ENCODE measurements around the gene NXPH4.

Gene NXPH4

DNA sequence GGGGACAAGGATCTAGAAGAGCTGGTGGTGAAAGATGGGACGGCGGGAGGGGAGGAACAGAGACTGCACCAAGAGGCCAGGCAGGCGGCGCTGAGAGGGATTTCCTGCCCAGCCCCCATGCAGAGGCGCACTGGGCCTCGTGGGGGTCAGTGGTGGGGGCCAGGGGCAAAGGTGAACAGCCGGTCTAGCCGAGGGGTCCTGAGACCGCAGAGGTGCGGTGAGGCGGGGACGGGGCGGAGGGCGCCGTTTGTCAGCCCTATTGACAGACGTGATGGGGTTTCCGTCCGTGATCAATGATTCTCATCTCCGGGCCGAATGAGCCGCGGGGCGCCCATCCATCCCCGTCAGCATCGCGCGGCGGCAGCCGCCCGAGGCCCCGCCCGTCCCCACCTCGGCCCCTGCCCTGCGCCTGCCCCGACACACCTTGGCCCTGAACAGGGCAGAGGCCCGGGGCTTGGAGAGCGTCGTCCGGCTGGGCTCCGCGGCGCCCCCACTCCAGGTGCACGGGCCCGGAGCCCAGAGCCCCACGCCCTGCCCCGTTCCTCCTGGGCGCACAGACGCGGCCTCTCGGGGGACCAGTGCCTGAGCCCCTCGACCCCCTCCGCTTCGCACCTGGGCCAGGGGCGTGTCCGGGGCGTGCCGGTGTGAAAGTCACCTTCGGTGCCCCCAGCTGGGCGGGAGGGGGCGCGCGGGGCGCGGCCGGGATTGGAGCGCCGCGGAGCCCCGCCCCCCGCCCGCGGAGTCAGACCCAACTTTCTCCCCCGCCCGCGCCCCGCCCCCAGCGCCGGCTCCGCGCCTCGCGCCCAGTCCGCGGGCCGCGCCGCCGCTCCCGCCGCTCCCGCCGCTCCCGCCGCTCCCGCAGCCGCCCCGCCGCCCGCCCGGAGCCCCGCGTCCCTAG is at the start of gene NXPH4:
TSS of gene NXPH4 (plus strand) at position 781 of the 898 bp plus-strand sequence. CDS start 176 bp downstream, outside the sequence.
- peak within 1 kb of the TSS; percentile 9; the same call in 1 of the 2 replicates for H3K27ac ChIP-seq
- DNase-seq (ENCODE audit: low spot score), result no peak
- CTCF ChIA-PET, result interaction anchor here (0.6 to 7.0 kb wide), 7 partner anchors 8 to 92 kb away, joined by 3 to 147 read pairs (median 3); partner anchors contain the start of gene SHMT2
- TF ChIP-seq, protein P1, sequence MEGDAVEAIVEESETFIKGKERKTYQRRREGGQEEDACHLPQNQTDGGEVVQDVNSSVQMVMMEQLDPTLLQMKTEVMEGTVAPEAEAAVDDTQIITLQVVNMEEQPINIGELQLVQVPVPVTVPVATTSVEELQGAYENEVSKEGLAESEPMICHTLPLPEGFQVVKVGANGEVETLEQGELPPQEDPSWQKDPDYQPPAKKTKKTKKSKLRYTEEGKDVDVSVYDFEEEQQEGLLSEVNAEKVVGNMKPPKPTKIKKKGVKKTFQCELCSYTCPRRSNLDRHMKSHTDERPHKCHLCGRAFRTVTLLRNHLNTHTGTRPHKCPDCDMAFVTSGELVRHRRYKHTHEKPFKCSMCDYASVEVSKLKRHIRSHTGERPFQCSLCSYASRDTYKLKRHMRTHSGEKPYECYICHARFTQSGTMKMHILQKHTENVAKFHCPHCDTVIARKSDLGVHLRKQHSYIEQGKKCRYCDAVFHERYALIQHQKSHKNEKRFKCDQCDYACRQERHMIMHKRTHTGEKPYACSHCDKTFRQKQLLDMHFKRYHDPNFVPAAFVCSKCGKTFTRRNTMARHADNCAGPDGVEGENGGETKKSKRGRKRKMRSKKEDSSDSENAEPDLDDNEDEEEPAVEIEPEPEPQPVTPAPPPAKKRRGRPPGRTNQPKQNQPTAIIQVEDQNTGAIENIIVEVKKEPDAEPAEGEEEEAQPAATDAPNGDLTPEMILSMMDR (conservative IDR thresholded peaks at IDR 0.05; ENCODE audit: low read depth), result no peak
- POLR2A ChIA-PET (ENCODE audit: low non-redundant PET), result no interaction called here

DNA sequence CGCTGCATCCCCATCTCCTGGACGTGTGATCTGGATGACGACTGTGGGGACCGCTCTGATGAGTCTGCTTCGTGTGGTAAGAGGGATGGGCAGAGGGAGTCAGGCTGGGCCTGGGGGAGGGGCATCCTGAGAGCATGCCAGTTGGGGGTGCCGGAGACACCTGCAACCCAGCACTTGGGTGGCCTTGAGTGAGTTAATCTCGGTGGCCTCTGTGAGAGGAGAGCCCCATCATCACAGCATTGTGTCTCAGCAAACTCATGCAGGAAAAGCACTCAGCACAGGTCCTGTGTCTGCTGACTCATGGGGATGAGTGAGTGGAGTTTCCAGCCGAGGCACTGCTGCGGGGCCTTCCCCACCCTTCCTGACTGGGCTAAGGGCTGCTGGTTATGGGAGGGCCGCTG is 49.6 kb upstream of the NXPH4 start:
- peak overlapping the region; percentile 90 for H3K27ac ChIP-seq
- TF ChIP-seq, protein P1 (conservative IDR thresholded peaks at IDR 0.05; ENCODE audit: low read depth), result no peak
- CTCF ChIA-PET, result interaction anchor here (1.5 to 1.8 kb wide), 2 partner anchors 9 to 43 kb away, joined by 7 read pairs; no protein-coding TSS in a partner anchor
- peak; percentile 94 for DNase-seq (ENCODE audit: low spot score)
- POLR2A ChIA-PET (ENCODE audit: low non-redundant PET), result no interaction called here

DNA sequence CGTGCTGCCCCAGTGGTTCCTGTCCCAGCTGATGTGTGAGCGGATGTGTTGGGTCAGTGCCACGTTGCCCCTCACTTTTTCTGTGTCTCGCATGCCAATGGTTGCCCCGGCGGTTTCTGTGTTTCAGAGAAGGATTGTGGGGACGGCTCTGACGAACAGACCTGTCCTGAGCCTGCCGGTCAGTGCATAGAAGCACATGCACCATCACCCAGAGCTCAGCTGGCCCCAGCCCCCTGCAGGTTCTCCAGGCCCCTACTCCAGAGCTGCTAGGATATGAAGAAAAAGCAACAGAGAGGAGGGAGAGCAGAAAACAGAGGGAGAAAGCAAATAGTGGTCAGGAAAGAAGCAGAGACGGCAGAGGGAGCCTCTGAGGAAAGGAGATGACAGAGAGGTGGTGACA is 48.5 kb upstream of the NXPH4 start:
- peak overlapping the region; percentile 90 for H3K27ac ChIP-seq
- no peak for DNase-seq (ENCODE audit: low spot score)
- ChIA-PET POLR2A (ENCODE audit: low non-redundant PET) (interaction anchor here (0.5 to 0.7 kb wide), 2 partner anchors 26 to 40 kb away, joined by 3 to 4 read pairs; no protein-coding TSS in a partner anchor), CTCF (interaction anchor here (1.3 to 1.8 kb wide), 3 partner anchors 15 to 44 kb away, joined by 3 to 11 read pairs (median 7); no protein-coding TSS in a partner anchor)
- TF ChIP-seq, protein P1 (conservative IDR thresholded peaks at IDR 0.05; ENCODE audit: low read depth), result no peak

DNA sequence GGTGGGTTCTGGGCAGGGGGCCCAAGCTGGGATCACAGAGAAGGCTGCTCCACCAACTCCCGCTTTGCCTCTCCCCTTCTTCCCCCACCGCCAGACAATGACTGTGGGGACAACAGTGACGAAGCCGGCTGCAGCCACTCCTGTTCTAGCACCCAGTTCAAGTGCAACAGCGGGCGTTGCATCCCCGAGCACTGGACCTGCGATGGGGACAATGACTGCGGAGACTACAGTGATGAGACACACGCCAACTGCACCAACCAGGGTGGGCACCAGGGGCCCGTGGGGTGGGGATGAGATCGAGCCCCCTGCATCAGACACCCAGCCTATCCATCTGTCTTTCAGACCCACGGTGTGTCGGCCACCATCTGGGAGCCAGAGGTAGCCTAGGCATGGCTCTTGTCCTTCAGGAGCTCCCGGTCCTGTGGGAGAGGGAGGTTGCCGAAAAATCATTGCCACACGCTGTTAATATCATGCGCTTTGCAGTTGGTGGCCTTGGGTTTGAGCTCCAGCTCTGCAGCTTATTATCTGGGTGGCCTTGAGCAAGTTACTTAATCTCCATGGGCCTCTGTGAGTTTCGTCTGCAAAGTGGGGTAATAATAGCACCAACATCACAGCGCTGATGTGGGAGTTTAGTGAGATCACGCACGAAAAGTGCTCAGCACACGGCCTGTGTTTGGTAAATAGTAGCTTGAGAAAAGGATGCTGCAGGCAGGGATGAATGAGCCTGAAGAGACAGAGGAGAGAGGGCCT is 47.4 kb upstream of the NXPH4 start:
- TF ChIP-seq, protein P1 (conservative IDR thresholded peaks at IDR 0.05; ENCODE audit: low read depth), result no peak
- POLR2A ChIA-PET (ENCODE audit: low non-redundant PET), result no interaction called here
- no peak for DNase-seq (ENCODE audit: low spot score)

DNA sequence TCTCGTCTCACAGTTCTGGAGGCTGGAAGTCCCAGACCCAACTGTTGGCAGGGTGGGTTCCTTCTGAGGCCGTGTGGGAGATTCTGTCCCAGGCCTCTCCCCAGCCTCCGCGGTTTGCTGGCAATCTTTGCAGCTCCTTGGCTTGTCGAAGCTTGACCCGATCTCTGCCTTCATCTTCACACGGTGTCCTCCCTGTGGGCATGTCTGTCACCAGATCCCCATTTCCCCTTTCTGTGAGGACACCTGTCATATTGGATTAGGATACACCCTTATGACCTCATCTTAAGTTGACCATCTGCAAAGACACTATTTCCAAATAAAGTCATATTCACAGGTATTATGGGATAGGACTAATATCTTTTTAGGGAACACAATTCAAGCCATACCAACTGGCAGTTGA is 46.6 kb upstream of the NXPH4 start:
- TF ChIP-seq, protein P1 (conservative IDR thresholded peaks at IDR 0.05; ENCODE audit: low read depth), result no peak
- DNase-seq (ENCODE audit: low spot score), result no peak
- ChIA-PET POLR2A (ENCODE audit: low non-redundant PET) (interaction anchor here (0.6 kb wide), 1 partner anchor 168 kb away, joined by 3 read pairs; no protein-coding TSS in a partner anchor), CTCF (interaction anchor here (1.6 kb wide), 1 partner anchor 46 kb away, joined by 11 read pairs; no protein-coding TSS in a partner anchor)
- peak overlapping the region; percentile 90 for H3K27ac ChIP-seq

More for the DNA sequence above, 47.4 kb upstream of the NXPH4 start:
- peak overlapping the region; percentile 90 for H3K27ac ChIP-seq
- CTCF ChIA-PET, result interaction anchor here (1.6 kb wide), 1 partner anchor 45 kb away, joined by 11 read pairs; no protein-coding TSS in a partner anchor

DNA sequence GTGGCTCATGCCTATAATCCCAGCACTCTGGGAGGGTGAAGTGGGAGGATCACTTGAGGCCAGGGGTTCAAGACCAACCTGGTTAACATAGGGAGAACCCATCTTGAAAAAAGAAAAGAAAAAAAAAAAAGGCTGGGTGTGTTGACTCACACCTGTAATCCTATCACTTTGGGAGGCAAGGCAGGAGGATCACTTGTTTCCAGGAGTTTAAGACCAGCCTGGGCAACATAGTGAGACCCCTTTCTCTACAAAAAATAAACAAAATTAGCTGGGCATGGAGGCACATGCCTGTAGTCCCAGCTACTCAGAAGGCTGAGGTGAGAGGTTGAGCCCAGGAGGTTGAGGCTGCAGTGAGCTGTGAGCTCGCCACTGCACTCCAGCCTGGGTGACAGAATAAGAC is 46.2 kb upstream of the NXPH4 start:
- CTCF ChIA-PET, result interaction anchor here (1.1 kb wide), 1 partner anchor 46 kb away, joined by 3 read pairs; no protein-coding TSS in a partner anchor
- peak overlapping the region; percentile 97 for H3K27ac ChIP-seq
- POLR2A ChIA-PET (ENCODE audit: low non-redundant PET), result interaction anchor here (0.6 kb wide), 1 partner anchor 167 kb away, joined by 3 read pairs; no protein-coding TSS in a partner anchor
- TF ChIP-seq, protein P1 (conservative IDR thresholded peaks at IDR 0.05; ENCODE audit: low read depth), result no peak
- DNase-seq (ENCODE audit: low spot score), result no peak
